Right renal cortex interstitium (tissue), 3 donors: ENCODE data around the gene CPNE4. TPM values are rescaled to one million over a fixed set of nuclear protein-coding genes. Genes with fewer than 3 reads are reported as not detected.
"Not testable (repeated sequence)": the region's sequence is repeated elsewhere in the genome, so short reads cannot be mapped to it uniquely, and the experiment has no call there.

ENCODE experiments used
- DNase-seq, 3 donors: peaks; one replicate each; pipeline ENCODE4 v3.0.0-alpha.2; 2013; ENCODE audit warnings: low read depth in 3 of 3, low spot score in 2 of 3
- polyA plus RNA-seq, 3 donors: library from polyadenylated mRNA; unstranded; fragments of 120-200 nt; gene quantifications; one replicate each; pipeline ENCODE4 v1.2.1, GENCODE V29; 2013; ENCODE audit not compliant: insufficient read length in 3 of 3

The CPNE4 gene
- polyA plus RNA-seq, 3 donors = 0.19 to 0.42 (median 0.28) TPM

GRCh38 chr3:131963442-131963841 is 71.4 kb downstream of the CPNE4 start:
- DNase-seq = not testable (repeated sequence)

GRCh38 chr3:131962982-131963381 is 71.8 kb downstream of the CPNE4 start:
- DNase-seq = no peak

- DNase-seq = no peak
These were observed 74.5 kb downstream of the CPNE4 start for GRCh38 chr3:131960324-131960723.

- DNase-seq = no peak
These were observed 76.8 kb downstream of the CPNE4 start for GRCh38 chr3:131957980-131958379.

- DNase-seq = no peak
These were observed 77.3 kb downstream of the CPNE4 start for GRCh38 chr3:131957511-131957910.

- no peak for DNase-seq
These were observed 86.0 kb downstream of the CPNE4 start for GRCh38 chr3:131948806-131949205.

GRCh38 chr3:131944676-131945075 is 90.1 kb downstream of the CPNE4 start:
- no peak for DNase-seq

- no peak for DNase-seq
These were observed 101.1 kb downstream of the CPNE4 start for GRCh38 chr3:131933665-131934064.

- DNase-seq = no peak
These were observed 106.2 kb downstream of the CPNE4 start for GRCh38 chr3:131928593-131928992.

GRCh38 chr3:131925571-131925970 is 109.2 kb downstream of the CPNE4 start:
- DNase-seq = no peak

GRCh38 chr3:131922356-131922755 is 112.5 kb downstream of the CPNE4 start:
- DNase-seq = no peak

GRCh38 chr3:131917006-131917405 is 117.8 kb downstream of the CPNE4 start:
- no peak for DNase-seq

- no peak for DNase-seq
These were observed 120.6 kb downstream of the CPNE4 start for GRCh38 chr3:131914090-131914691.

- no peak for DNase-seq
These were observed 122.6 kb downstream of the CPNE4 start for GRCh38 chr3:131912255-131912654.

GRCh38 chr3:131907796-131908195 is 127.0 kb downstream of the CPNE4 start:
- no peak for DNase-seq

- DNase-seq = no peak
These were observed 130.8 kb downstream of the CPNE4 start for GRCh38 chr3:131903988-131904415.

GRCh38 chr3:131901686-131902085 is 133.1 kb downstream of the CPNE4 start:
- DNase-seq = no peak

GRCh38 chr3:131900891-131901290 is 133.9 kb downstream of the CPNE4 start:
- DNase-seq = no peak

- DNase-seq = no peak
These were observed 135.8 kb downstream of the CPNE4 start for GRCh38 chr3:131899021-131899420.

GRCh38 chr3:131898346-131898745 is 136.5 kb downstream of the CPNE4 start:
- DNase-seq = no peak

GRCh38 chr3:131896285-131896684 is 138.5 kb downstream of the CPNE4 start:
- no peak for DNase-seq

- no peak for DNase-seq
These were observed 139.0 kb downstream of the CPNE4 start for GRCh38 chr3:131895766-131896165.

GRCh38 chr3:131892331-131892730 is 142.5 kb downstream of the CPNE4 start:
- DNase-seq = no peak
